ENCODE data around the gene TRIM17.

Gene TRIM17

DNA sequence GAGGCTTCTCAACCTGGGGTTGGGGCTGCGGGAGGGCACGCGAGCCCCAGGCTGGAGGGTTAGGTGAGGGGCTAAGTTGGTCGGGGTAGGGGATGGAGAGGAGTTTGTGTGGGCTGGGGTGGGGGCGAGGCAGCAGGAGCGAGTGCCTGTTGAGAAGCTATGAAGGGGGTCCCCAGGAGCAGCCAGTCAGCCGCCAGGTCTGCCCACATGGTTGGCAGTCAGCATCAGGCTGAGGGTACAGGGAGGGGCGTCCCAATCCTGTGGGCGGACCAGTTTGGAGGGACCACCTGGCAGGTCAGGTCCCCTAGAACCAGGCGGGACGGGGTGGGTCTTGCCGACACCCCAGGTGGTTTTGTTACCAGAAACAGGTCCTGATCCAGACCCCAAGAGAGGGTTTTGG, 400 bp upstream of the TRIM17 start:
- no peak for DNase-seq (ENCODE audit: low spot score)

DNA sequence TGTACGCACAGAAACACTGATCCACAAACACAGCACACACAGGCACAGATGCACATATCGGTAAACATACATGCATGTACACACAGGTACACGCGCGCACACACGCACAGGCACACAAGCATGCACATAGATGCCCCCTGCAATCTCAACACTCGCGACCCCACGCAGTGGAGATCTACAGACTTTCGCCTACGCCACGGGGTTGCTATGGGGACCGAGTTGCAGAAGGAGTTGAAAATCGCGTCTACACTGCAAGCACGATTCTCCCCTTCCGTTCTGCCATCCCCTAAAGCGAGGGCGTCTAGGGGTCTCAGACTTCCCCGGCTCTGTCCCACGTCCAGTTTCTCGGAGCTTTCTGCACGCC, 826 bp downstream of the TRIM17 start:
- DNase-seq (ENCODE audit: low spot score): no peak

DNA sequence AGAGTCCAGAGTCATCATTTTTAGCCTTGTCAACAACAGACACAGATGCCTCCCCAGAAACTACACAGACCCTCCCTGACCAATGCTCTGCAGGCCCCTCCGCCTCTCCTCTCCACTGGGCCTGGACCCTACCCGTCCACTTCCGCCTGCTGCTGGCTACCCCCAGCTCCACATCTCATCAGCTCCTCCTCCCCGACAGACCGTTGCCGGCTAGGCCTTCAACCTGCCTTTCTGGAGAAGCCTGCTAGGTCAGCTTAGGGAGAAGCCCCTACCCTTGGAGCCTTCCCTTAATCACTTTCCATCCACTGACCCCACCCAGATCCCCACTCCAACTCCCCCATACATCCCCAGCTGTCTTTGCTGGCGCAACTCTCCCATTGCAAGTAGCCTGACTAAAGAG, 1.4 kb downstream of the TRIM17 start:
- no peak for DNase-seq (ENCODE audit: low spot score)

DNA sequence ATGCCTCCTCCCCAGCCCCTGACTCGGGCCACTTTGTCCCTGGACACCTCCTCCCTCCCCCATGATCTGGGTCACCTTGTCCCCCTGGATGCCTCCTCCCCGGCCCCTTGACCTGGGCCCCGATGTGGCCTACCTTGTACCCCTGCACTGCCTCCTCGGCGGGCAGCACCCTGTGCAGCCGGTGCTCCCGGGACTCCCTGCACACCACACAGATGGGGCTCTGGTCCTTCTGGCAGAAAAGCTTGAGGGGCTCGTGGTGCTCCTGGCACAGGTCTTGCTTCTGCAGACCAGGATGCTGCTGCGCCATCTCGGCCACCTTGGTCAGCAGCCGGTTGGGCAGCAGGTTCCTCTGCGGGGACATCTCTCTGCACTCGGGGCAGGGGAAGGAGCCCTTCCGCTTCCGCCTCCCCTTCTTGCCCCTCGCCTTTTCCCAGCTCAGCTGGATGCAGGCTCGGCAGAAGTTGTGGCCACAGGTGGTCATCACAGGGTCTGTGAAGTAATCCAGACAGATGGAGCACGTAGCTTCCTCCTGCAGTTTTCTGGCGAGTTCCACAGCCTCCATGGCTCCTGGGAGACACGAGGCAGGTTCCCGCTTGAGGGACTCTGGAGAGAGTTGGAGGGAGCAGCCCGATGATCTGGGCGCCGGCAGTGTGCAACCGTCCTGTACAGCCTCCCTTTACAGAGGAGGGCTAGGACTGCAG, 2.0 kb downstream of the TRIM17 start:
- DNase-seq (ENCODE audit: low spot score): no peak

DNA sequence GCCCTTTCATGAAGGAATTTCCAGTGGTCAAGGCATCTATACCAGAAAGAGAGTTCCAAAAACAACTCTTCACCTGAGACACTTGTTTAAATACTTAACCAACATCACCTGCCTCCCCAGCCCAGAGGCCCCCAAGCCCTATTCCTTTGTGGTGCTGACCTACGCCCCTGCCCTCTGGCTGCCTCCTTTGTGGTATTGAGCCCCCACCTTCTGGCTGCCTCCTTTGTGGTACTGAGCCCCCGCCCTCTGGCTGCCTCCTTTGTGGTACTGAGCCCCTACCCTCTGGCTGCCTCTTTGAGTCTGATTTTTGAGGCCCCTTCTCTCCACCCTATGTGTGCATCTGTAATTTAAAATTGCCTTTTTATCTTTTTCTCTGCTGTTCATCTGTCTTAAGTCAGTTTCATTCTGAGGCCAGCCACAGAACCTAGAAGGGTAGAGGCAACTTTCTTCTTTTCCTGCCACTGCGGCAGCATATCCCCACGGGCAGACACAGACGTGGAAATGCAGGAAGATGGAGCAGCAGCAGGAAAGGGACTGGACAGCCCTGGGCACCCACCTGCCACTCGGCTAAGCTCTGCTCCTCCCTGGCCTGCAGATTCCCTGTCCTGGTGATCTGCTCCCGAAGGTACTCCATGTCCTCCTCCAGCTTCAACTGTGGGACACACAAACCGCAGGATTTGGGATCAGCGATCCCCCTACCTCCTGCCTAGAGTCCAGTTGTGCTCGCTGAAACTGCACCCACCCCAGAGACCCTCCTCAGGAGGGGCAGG, 3.2 kb downstream of the TRIM17 start:
- DNase-seq (ENCODE audit: low spot score): no peak

DNA sequence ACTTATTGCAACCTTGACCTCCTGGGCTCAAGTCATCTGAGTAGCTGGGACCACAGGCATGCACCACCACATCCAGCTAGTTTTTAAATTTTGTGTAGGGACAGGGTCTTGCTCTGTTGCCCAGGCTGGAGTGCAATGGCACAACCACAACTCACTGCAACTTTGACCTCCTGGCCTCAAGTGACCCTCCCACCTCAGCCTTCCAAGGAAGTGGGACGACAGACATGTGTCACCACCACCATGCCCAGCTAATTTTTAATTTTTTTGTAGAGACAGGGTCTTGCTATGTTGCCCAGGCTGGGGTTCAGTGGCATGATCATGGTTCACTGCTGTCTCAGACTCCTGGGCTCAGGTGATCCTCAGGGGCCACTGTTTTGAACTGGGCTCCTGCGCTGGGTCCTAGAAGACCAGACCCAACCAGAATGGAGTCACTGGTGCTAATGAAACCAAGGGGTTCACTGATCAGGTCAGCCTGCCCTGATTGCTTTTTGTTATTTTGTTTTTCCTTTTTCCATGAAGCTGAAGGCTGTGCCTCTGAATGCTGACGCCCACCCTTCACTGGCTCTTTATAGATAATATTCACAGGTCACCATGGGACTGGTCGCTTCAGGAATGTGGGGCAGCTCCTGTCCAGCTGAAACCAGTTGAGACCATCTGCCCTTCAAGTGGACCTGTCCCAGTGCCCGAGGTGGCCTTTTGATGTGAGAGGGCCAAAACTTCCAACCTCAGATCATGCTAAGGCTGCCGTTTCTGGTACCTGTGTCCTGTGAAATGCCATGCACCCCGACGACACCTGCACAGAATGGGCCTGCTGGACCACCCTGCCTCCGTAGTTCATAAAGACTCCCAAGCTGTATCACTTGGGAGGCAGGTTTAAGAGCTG, 4.9 kb downstream of the TRIM17 start:
- no peak for DNase-seq (ENCODE audit: low spot score)

DNA sequence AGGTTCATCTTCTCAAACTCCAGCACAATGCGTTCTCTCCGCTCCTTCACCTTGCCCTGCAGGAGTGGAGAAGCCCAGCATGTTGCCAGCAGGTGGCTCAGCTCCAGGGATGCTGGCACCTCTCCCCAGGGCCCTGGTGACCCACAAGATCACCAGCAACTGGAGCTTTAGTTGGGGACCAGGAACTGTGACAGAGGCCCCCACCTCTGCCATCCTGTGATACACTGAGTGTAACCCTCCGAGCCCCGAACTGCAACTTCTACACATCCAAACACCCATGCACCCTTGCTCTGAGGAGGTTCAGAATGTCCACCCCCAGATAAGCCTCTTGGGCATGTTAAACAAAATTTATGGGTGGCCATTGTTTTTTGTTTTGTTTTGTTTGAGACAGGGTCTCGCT, 5.5 kb downstream of the TRIM17 start:
- no peak for DNase-seq (ENCODE audit: low spot score)

DNA sequence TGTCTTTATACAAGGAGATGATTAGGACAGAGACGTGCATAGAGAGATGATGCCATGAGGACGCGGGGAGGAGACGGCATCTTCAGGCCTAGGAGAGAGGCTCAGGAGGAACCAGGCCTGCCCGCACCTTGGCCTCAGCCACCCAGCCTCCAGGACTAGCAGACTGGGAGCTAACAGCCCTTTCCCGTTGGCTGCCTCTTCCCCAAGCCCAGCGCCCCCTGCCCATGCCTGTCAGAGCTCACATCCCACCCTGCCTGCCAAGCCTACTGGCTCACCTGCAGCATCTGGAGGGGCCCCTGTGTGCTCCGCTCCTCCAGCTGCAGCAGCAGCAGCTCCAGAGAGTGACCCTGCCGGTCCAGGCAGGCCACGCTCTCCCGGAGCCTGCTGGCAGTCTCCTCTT, 6.0 kb downstream of the TRIM17 start:
- DNase-seq (ENCODE audit: low spot score): no peak

DNA sequence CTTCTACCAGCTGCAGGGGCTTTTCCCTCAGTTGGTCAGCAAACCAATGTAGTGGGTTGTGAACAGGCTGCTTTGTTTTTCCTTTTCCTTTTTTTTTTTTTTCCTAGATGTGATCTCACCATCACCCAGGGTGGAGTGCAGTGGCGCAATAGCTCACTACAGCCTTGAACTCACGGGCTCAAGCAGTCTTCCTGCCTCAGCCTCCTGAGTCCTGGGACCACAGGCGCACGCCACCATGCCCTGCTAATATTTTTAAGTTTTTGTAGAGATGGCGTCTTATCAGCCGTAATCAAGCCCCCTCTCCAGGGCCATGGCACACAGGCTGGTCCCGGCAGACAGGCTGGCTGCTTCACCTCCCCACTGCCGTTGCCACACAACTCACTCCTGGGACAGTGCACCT, 6.6 kb downstream of the TRIM17 start:
- no peak for DNase-seq (ENCODE audit: low spot score)

DNA sequence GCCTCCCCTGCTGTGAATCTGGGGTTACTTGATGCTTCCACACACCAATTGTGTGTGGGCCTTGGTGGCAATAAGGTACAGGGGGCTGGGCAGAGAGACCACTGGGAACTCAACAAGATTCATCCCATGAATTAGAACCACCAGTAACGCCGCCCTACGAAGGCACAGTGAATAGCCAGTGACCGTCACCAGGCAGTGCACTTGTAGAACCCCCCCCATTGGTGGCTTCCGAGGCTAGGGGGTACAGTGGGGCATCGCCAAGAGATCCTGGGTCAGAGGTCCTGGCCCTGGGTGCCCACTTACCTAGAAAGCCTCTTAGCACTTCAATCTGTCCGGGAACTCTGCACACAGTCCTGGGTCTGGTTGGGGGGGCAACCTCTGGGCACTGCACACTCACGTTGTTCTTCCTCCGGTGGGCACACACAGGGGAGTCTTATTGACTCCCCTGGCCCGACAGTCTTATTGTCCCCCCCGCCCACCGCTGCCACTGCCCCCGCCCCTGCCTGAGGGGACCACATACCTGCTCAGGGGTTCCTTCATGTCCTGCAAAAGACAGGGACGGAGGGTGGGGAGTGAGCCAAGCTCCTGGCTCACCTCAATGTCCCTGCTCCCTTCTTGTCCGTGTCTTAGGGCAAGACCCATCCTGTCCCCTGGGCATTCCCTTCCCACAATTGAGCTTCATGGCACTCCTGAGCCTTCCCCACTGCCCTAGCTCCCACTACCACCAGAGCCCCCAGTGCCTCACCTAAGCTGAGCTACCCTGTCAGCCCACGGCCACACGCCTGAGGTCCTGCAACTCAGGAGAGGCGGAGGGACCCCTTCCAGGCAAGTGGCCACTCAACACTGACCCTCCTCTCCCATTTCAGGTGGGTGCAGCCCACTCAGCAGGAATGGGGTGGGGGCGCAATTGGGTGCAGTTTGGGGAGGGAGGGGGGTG, 7.5 kb downstream of the TRIM17 start:
- no peak for DNase-seq (ENCODE audit: low spot score)

DNA sequence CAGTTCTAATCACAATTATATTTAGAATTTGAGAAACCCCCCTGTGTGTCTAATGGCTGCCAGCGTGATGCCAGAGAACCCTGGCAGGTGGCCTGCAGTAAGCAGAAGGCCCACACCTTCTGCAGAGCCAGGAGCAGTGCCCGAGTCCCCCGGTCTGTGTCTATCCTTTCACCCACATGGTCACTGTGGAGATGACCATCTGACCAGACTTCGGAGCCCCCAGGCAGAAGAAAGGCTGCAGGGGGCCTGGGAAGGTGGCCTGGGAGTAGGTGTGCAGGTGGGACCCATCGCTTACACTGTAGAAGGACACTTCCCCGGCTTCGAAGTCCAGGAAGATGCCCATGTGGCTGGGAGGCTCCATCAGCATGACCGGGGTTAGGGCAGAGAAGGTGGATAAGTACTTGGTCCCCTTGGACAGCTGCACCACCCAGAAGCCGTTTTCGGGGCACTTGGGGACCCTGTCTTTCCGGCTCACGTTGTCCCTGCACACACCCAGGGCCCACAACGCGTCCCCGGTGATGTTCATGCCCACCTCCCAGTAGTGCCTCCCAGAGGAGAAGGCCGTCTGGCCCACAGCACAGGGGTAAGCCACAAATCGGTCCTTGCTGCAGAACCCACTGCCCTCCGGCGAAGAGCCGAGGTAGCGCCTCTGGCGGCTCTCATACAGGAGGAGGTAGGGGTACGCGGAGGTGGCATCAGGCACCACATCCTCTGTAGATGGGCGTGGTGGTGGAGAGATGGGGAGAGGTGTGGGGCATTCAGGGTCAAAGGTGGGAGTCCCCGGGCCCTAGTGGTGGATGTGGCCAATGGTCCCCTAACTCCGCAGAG, 8.4 kb downstream of the TRIM17 start:
- DNase-seq (ENCODE audit: low spot score): no peak

DNA sequence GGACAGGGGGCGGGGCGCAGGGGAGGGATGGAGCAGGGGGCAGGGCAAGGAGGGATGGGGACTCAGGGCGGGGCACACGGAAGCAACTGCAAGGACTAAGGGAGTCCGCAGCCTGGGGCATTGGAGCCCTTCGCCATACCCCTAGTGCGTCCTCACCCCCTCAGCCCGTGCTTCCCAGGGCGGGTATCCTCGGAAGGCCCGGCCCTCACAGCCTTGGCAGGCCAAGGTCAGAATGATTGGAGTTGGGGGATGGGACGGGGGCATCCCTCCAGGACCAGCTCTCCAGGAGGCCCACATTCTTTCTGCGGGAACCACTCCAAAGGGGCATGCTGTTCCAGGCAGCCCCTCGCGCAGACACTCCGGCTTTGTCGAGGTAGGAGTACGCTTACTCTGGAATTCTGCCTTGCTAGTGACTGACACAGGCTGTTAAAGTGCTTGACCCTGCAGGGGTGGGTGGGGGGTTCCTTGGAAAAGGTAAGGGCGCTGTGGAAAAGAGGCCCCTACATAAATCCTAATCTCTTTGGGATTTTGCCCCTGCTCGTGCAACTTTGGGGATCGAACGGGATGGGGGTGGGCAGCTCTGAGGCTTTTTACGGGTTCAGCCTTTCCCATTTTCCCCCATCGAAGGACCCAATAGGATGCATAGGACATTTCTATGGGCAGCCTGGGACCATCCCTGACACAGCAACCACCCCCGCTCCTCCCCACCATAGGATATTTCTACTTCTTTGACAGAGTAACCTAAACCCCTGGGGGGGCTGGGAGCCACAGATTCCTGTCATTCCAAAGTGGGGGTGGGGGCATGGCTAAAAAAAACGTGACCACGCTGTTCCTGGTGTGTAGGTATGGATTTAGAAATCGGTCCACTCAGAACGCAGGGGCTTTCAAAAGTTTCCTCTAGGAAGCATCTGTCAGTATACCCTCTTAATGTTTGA, 9.3 kb downstream of the TRIM17 start:
- DNase-seq (ENCODE audit: low spot score): no peak

DNA sequence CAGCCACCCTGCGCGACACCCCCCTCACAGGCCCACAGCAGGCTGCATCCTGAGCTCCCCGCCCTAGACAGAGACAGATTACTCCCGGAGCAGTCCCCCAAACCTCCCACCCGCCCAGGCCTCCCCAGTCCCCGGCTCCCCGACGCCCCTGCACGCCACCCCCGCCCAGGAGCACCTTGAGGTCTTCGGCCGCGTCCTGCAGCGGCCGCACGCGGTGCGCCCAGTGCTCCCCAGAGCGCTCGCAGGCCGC, 10.8 kb downstream of the TRIM17 start:
- no peak for DNase-seq (ENCODE audit: low spot score)

DNA sequence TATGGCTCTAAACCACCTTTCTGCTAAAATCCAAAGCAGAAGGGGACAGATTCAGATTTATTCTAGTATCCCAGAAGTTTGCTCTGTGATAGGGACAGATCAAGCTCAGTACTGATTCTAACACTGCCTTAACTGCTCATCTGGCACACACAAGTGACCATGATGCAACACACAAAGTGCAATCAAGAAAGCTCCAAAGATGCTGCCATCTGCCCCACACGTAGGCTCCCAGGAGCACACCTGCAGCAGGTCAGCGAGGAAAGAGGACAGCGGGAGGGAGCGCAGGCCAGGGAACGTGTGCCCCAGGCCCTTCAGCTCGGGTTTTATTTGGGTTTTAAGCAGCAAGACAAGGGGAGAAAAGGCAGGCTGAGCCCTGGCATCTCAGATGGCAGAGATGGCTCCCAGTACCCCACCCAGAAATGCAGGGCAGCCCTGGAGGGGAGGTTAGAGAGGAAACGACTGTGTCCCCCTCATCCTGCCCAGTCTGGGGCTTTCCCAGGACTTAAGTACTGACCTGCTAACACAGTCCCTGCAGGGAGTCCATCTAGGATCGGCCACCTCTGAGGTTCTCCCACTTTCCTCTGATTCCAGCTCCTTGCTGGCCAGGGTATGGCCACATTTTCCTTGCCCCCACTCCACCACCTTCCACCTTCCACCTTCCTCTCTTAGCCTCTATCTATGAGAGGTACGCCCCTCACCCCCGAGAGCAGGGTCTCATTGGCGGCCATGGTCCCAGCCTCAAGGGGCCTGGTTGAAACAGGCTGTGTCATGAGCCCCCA, 11.3 kb downstream of the TRIM17 start:
- no peak for DNase-seq (ENCODE audit: low spot score)

DNA sequence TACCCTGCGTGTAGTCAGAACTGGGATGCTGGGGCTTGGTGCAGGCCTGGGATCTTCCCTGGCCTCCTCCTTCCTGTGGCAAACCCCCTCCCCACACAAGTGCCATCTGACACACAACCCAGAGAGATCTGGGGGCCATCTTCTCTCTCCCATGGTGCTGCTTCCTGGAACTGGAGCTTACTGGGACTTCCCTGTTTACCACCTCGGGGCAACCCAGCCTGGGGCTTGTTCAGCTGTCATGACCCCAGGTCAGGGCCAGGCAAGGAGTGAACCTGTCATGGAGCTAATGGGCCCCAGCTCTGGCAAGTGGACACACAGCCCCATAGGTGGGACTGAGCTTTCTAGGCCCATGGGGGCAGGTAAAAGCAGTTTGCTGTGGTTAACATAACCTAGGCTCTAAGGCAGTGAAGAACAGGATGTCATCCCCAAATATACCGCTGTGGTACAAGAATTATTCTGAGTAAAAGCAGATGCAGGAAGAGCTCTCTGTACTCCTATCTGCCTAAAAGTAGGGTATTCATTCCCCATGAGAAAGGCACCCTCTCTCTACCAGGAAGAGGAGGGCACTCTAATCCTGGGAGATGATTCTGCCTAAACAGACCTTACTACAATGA, 12.4 kb downstream of the TRIM17 start:
- DNase-seq (ENCODE audit: low spot score): no peak

DNA sequence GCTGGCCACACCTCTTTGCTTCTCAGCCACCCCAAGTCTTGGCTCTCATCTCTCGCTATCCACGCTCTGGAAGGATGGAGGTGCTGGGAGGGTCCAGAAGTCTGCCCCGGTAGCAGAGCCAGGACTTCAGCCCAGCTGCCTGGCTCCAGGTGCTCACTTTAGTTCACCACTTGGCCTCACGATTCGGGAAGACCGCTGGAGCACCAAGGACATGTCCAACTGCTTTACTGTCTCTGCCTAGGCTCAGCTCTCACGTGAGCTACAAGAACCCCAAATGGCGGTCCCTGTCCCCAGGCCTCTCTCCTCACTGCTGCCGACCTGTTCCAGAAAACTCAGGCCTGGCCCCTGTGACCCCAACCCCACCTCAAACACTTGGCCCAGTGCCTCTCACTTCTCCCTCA, 13.4 kb downstream of the TRIM17 start:
- DNase-seq (ENCODE audit: low spot score): no peak

DNA sequence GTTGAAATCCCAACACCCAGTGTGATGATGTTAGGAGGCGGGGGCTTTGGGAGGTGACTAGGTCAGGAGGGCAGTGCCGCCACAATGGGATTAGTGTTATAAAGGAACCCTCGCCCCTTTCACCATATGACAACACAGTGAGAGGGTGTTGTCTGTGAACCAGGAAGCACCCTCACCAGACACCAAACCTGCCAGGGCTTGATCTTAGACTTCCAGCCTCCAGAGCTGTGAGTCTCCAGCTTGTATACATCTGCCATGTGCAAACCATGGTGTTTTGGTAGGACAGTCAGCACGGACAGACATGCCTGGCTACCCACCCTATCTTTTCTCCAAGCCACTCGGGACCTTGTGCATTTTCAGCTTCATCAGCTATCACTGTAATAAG, 14.0 kb downstream of the TRIM17 start:
- no peak for DNase-seq (ENCODE audit: low spot score)

DNA sequence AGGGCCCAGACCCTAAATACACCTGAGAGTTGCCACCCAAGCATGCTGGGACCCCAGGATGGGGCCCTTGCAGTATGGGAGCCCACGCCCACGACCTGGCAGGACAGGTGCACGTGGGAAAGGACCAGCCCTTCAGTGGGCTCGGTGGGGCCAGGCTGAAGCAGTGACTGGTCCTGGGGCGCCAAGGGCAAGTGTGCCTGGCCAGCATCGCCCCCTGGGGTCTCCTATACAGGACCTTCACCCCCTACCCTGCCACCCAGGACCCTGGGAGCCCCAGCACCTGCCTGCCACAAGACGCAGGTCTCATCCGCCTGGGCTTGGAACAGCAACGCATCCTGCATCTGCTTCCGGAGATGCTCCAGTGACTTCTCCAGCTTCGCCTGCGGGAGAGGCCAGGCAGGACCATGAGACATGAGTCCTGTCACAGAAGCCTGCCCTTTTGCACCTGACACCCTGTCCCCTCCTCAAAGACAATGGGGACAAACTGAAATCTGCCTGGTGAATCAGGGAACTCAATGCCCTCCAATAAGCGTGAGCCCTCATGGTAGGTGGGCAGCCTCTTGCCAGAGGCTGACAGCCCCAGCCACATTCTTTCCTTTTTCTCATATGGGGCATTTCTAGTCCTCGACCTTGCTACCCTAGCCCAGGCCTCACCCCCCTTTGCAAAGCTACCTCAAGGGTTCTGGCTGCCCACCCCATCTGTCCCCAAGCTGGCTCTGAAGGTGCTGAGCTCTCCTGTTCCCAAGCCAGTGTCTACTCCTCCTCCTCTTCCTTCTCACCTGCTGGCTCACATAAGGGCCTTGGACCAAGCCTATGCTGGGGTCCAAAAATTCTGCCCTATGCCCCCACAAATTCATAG, 14.7 kb downstream of the TRIM17 start:
- DNase-seq (ENCODE audit: low spot score): no peak

All from SW480 (cell line).